Activated CD8-positive, alpha-beta T cell treated with anti-CD3 and anti-CD28 coated beads for 36 hours (primary cell): ENCODE measurements around the gene DDHD1. TPM values are rescaled to one million over a fixed set of nuclear protein-coding genes. Genes with fewer than 3 reads are reported as not detected.

Source experiments
- ATAC-seq: fragments of 200-7000 bp; cut with Tn5 transposase; one replicate; pipeline ENCODE4 v1.10.0; 2021; ENCODE audit warnings: mild to moderate bottlenecking, moderate library complexity
- CTCF ChIA-PET: fragments of 350-600 bp; sonication (Branson Sonifier 250); formaldehyde crosslinking; loops from one replicate; lab custom pipeline; 2021; ENCODE audit warnings: antibody characterized with exemption; lab: Charles Lee
- POLR2A ChIA-PET: fragments of 350-600 bp; sonication (Branson Sonifier 250); formaldehyde crosslinking; loops from one replicate; lab custom pipeline; 2021; ENCODE audit warnings: antibody characterized with exemption; lab: Charles Lee
- DNase-seq: peaks from one replicate; pipeline ENCODE4 v3.0.0-alpha.2; 2020
- H3K27ac Mint-ChIP-seq: one replicate; pipeline ENCODE4 v1.8.0; 2021; ENCODE audit warnings: mild to moderate bottlenecking, mixed read lengths
- H3K27me3 Mint-ChIP-seq: one replicate; pipeline ENCODE4 v1.8.0; 2021; ENCODE audit warnings: mixed read lengths
- H3K36me3 Mint-ChIP-seq: one replicate; pipeline ENCODE4 v1.8.0; 2021; ENCODE audit warnings: low read depth, mixed read lengths
- H3K4me1 Mint-ChIP-seq: one replicate; pipeline ENCODE4 v1.8.0; 2021; ENCODE audit warnings: low read depth, mixed read lengths
- H3K4me3 Mint-ChIP-seq: one replicate; pipeline ENCODE4 v1.8.0; 2021; ENCODE audit warnings: mild to moderate bottlenecking, moderate library complexity, mixed read lengths
- H3K9me3 Mint-ChIP-seq: one replicate; pipeline ENCODE4 v1.8.0; 2021; ENCODE audit warnings: mixed read lengths
- CTCF ChIP-seq: fragments of 200-600 bp; IDR thresholded peaks from one replicate; pipeline ENCODE4 v1.8.0; 2022; ENCODE audit warnings: antibody characterized with exemption, mild to moderate bottlenecking
- intact Hi-C: fragments of 100-400 bp; cut with micrococcal nuclease; formaldehyde crosslinking; loops from one replicate; pipeline ENCODE4 v1.10.0; 2022
- total RNA-seq, 2 experiments: library from RNA; stranded (reverse); gene quantifications; one replicate each; pipeline ENCODE4 v1.2.3, GENCODE V29; 2021

Gene DDHD1
- total RNA-seq, 2 experiments from 2014 or later, result 35.5 to 41.5 TPM

GRCh38 chr14:53152184-53152886, 788 bp downstream of the DDHD1 start:
- peak; percentile 82 for DNase-seq
- peak overlapping the region; percentile 98 for H3K27ac Mint-ChIP-seq
- no peak for TF ChIP-seq CTCF
- peaks cover 44% of the 10 kb centered on the region for H3K4me1 Mint-ChIP-seq
- ATAC-seq, result peak; percentile 37
- POLR2A ChIA-PET, result interaction anchor here (0.6 to 6.8 kb wide), 22 partner anchors 9 to 841 kb away, joined by 3 to 72 read pairs (median 4); partner anchors contain the start of genes GPR137C and TXNDC16
- peak overlapping the region; percentile 100 for H3K4me3 Mint-ChIP-seq
- H3K27me3 Mint-ChIP-seq, result no peaks in the 10 kb centered on the region
- H3K9me3 Mint-ChIP-seq, result no peaks in the 10 kb centered on the region
- CTCF ChIA-PET, result interaction anchor here (0.7 to 4.0 kb wide), 15 partner anchors 9 to 155 kb away, joined by 3 to 32 read pairs (median 4); no protein-coding TSS in a partner anchor
- peaks cover 29% of the 10 kb centered on the region for H3K36me3 Mint-ChIP-seq
- intact Hi-C loops, result loop anchor here (5.0 kb wide), 1 partner anchor 95 kb away; no protein-coding TSS in a partner anchor

- peak overlapping the region; percentile 98 for H3K27ac Mint-ChIP-seq
- intact Hi-C loops, result loop anchor here (5.0 kb wide), 1 partner anchor 94 kb away; no protein-coding TSS in a partner anchor
- CTCF ChIA-PET, result interaction anchor here (0.8 to 4.0 kb wide), 11 partner anchors 8 to 144 kb away, joined by 3 to 32 read pairs (median 5); no protein-coding TSS in a partner anchor
- TF ChIP-seq CTCF, result peak; percentile 34
- H3K27me3 Mint-ChIP-seq, result no peaks in the 10 kb centered on the region
- H3K9me3 Mint-ChIP-seq, result peaks cover 3% of the 10 kb centered on the region
- H3K36me3 Mint-ChIP-seq, result peaks cover 36% of the 10 kb centered on the region
- H3K4me1 Mint-ChIP-seq, result peaks cover 50% of the 10 kb centered on the region
- peak; percentile 13 for ATAC-seq
- POLR2A ChIA-PET, result interaction anchor here (0.6 to 6.8 kb wide), 15 partner anchors 9 to 841 kb away, joined by 3 to 72 read pairs (median 5); partner anchors contain the start of genes GPR137C and TXNDC16
- peak; percentile 61 for DNase-seq
- H3K4me3 Mint-ChIP-seq, result peak overlapping the region; percentile 100
Measured at GRCh38 chr14:53151523-53152183, 1.5 kb downstream of the DDHD1 start.

- DNase-seq (no peak), ATAC-seq (no peak)
- Mint-ChIP-seq H3K4me3 (peak overlapping the region; percentile 100), H3K9me3 (peaks cover 3% of the 10 kb centered on the region), H3K36me3 (peaks cover 46% of the 10 kb centered on the region), H3K27ac (no peak overlapping the region), H3K27me3 (no peaks in the 10 kb centered on the region), H3K4me1 (peaks cover 61% of the 10 kb centered on the region)
- ChIA-PET POLR2A (interaction anchor here (0.6 to 6.8 kb wide), 6 partner anchors 10 to 452 kb away, joined by 3 to 72 read pairs (median 3); no protein-coding TSS in a partner anchor), CTCF (interaction anchor here (0.9 to 4.0 kb wide), 8 partner anchors 31 to 146 kb away, joined by 3 to 15 read pairs (median 6); no protein-coding TSS in a partner anchor)
- intact Hi-C loops, result loop anchor here (2.0 to 5.0 kb wide), 2 partner anchors 41 to 92 kb away; no protein-coding TSS in a partner anchor
- no peak for TF ChIP-seq CTCF
Measured at GRCh38 chr14:53149668-53150316, 3.3 kb downstream of the DDHD1 start.

- DNase-seq, result no peak
- H3K4me3 Mint-ChIP-seq, result peak overlapping the region; percentile 100
- peaks cover 51% of the 10 kb centered on the region for H3K36me3 Mint-ChIP-seq
- H3K27ac Mint-ChIP-seq, result peak overlapping the region; percentile 36
- ChIA-PET CTCF (interaction anchor here (1.1 to 4.0 kb wide), 5 partner anchors 11 to 147 kb away, joined by 3 to 15 read pairs (median 6); no protein-coding TSS in a partner anchor), POLR2A (interaction anchor here (1.4 to 6.8 kb wide), 3 partner anchors 9 to 39 kb away, joined by 3 to 72 read pairs (median 4); no protein-coding TSS in a partner anchor)
- H3K4me1 Mint-ChIP-seq, result peaks cover 62% of the 10 kb centered on the region
- TF ChIP-seq CTCF, result no peak
- H3K9me3 Mint-ChIP-seq, result peaks cover 3% of the 10 kb centered on the region
- no peaks in the 10 kb centered on the region for H3K27me3 Mint-ChIP-seq
- intact Hi-C loops, result loop anchor here (1.0 to 2.0 kb wide), 2 partner anchors 39 to 42 kb away; no protein-coding TSS in a partner anchor
- ATAC-seq, result peak; percentile 9
Measured at GRCh38 chr14:53148671-53149070, 4.5 kb downstream of the DDHD1 start.
